Epithelial cell of esophagus (primary cell): ENCODE measurements around the gene IRF2BP1.
A peak's percentile ranks its signal among the peaks of the same experiment; 100 is the strongest.
"Not testable (repeated sequence)": the region's sequence is repeated elsewhere in the genome, so short reads cannot be mapped to it uniquely, and the experiment has no call there.

ENCODE experiments used
- DNase-seq: peaks from one replicate; pipeline ENCODE4 v3.0.0; 2010; ENCODE audit warnings: low read depth
- H3K4me3 ChIP-seq: 2 replicates; pipeline ENCODE4 v1.5.1; 2011; ENCODE audit warnings: mild to moderate bottlenecking, low read length, control low read depth
- CTCF ChIP-seq: IDR thresholded peaks from 2 replicates; pipeline ENCODE4 v1.5.1; 2011; ENCODE audit warnings: low read depth, mild to moderate bottlenecking, low read length, control low read depth, inconsistent platforms; ENCODE audit not compliant: insufficient read depth; ENCODE audit errors: missing control alignments

The IRF2BP1 gene

GRCh38 chr19:45872095-45872919 is 13.6 kb downstream of the IRF2BP1 start:
- TF ChIP-seq CTCF, result no peak
- no peak overlapping the region for H3K4me3 ChIP-seq
- no peak for DNase-seq

GRCh38 chr19:45870798-45871197 is 15.1 kb downstream of the IRF2BP1 start:
- no peak for DNase-seq
- TF ChIP-seq CTCF, result no peak
- H3K4me3 ChIP-seq, result no peak overlapping the region

- H3K4me3 ChIP-seq, DNase-seq: not testable (repeated sequence)
These were observed 18.7 kb downstream of the IRF2BP1 start for GRCh38 chr19:45867241-45867640.

GRCh38 chr19:45866400-45867176 is 19.4 kb downstream of the IRF2BP1 start:
- no peak for TF ChIP-seq CTCF
- DNase-seq, result no peak
- H3K4me3 ChIP-seq, result no peak overlapping the region

- no peak overlapping the region for H3K4me3 ChIP-seq
- TF ChIP-seq CTCF, result no peak
- DNase-seq, result no peak
These were observed 20.5 kb downstream of the IRF2BP1 start for GRCh38 chr19:45865269-45865948.

GRCh38 chr19:45864629-45865082 is 21.3 kb downstream of the IRF2BP1 start:
- DNase-seq, result no peak
- no peak for TF ChIP-seq CTCF
- no peak overlapping the region for H3K4me3 ChIP-seq

- peak; percentile 6 for TF ChIP-seq CTCF
- H3K4me3 ChIP-seq, result peak within 1 kb of the TSS; percentile 99
- peak; percentile 43 for DNase-seq
These were observed 21.9 kb downstream of the IRF2BP1 start, which contains the start of gene FOXA3 for GRCh38 chr19:45863840-45864628. Gene FOXA3 (plus strand): TSS chr19:45864326. CDS start chr19:45864457, 131 bp downstream.
